Measurements from ENCODE around the gene CELSR1. TPM values are rescaled to one million over a fixed set of nuclear protein-coding genes. Genes with fewer than 3 reads are reported as not detected.

CELSR1 gene
- polyA plus RNA-seq, 4 donors, result 0.27 to 3.0 (median 1.9) TPM; not detected in 1

- DNase-seq, result no peak
- H3K27me3 ChIP-seq (ENCODE audit: control insufficient read depth in 3 of 3, insufficient read depth in 3 of 3, low read length in 3 of 3), result no peaks in the 10 kb centered on the region
- no peak for FAIRE-seq
- H3K9me3 ChIP-seq (ENCODE audit: control insufficient read depth in 2 of 2, insufficient read depth in 1 of 2, low read depth in 1 of 2, low read length in 1 of 2), result no peaks in the 10 kb centered on the region
- no peak overlapping the region for H3K27ac ChIP-seq (ENCODE audit: low read depth in 1 of 3, low read length in 2 of 3)
- peaks cover 0 to 5% (median 0%) of the 10 kb centered on the region in 3 donors for H3K4me1 ChIP-seq (ENCODE audit: control insufficient read depth in 3 of 3, insufficient read depth in 2 of 3, low read depth in 1 of 3, low read length in 2 of 3)
- WGBS, 3 donors, result 91 to 94% (median 92%) methylated on average over 9 of the region's 9 CpGs
- H3K4me3 ChIP-seq (ENCODE audit: low read depth in 1 of 3, low read length in 3 of 3), result no peak overlapping the region
- H3K36me3 ChIP-seq (ENCODE audit: control insufficient read depth in 3 of 3, insufficient read depth in 2 of 3, low read depth in 1 of 3, low read length in 3 of 3), result peaks cover 11 to 37% (median 20%) of the 10 kb centered on the region in 3 donors
Measured at GRCh38 chr22:46337870-46338269, 199.6 kb downstream of the CELSR1 start.

DNA sequence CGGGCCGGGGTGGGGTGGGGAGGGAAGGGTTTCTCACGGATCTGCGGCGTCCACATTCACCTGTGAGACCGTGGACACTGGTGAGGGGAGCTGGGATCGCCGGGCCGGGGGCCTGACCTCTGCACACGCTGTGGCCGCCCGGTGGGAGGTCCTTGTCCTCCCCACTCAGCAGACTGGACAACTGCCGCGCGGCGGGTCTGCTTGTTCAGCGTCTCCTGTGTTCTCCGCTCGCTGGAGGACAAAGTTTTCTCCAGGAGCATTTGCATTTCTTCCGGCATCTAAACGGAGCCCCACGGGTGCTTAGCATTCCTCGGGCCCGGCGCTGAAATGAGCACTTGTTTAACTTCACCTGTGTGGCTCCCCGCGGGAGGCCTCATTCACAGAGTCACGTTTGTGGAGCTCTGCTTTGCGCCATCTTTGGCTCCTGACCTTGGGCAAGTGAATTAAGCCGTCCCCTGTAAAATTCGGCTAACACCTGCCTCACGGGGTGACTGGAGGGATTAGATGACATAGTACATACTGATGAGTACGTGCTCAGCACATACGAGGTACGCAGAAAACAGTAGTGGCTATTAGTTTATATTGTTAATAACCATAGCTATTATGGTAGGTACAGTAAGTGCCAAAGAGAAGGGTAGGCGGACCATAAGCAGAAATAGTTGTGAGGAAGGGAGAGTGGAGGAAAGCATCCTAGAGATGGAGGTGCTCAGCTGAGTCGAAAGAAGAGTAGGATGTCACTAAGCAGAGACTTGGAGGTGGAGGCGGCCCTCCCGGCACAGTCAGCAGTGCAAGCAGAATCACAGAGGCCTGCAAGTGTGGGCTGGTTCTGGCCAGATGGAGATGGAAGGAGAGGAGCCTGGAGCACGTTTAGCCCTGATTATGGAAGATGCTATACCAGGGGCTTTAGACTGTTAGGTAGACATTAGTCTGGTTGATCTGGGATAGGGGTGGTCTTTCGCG is 201.0 kb downstream of the CELSR1 start:
- DNase-seq, result peak; percentile 38 to 57
- Histone ChIP-seq H3K9me3 (ENCODE audit: control insufficient read depth in 2 of 2, insufficient read depth in 1 of 2, low read depth in 1 of 2, low read length in 1 of 2) (no peaks in the 10 kb centered on the region), H3K4me1 (ENCODE audit: control insufficient read depth in 3 of 3, insufficient read depth in 2 of 3, low read depth in 1 of 3, low read length in 2 of 3) (peaks cover 0 to 5% (median 0%) of the 10 kb centered on the region in 3 donors), H3K36me3 (ENCODE audit: control insufficient read depth in 3 of 3, insufficient read depth in 2 of 3, low read depth in 1 of 3, low read length in 3 of 3) (peaks cover 7 to 33% (median 17%) of the 10 kb centered on the region in 3 donors), H3K27ac (ENCODE audit: low read depth in 1 of 3, low read length in 2 of 3) (peak overlapping the region; percentile 9 to 85 (median 81)), H3K4me3 (ENCODE audit: low read depth in 1 of 3, low read length in 3 of 3) (peak overlapping the region; percentile 81 to 95 (median 85)), H3K27me3 (ENCODE audit: control insufficient read depth in 3 of 3, insufficient read depth in 3 of 3, low read length in 3 of 3) (no peaks in the 10 kb centered on the region)
- no peak for FAIRE-seq
- 7 to 10% (median 8%) methylated on average over 34 to 42 of the region's 42 CpGs for WGBS, 3 donors

GRCh38 chr22:46335201-46336118 is 202.0 kb downstream of the CELSR1 start, which contains the start of gene TRMU:
TSS of gene TRMU (plus strand) at chr22:46335714. CDS start at chr22:46335765, 51 bp downstream.
- no peaks in the 10 kb centered on the region for H3K9me3 ChIP-seq (ENCODE audit: control insufficient read depth in 2 of 2, insufficient read depth in 1 of 2, low read depth in 1 of 2, low read length in 1 of 2)
- H3K36me3 ChIP-seq (ENCODE audit: control insufficient read depth in 3 of 3, insufficient read depth in 2 of 3, low read depth in 1 of 3, low read length in 3 of 3), result peaks cover 7 to 39% (median 13%) of the 10 kb centered on the region in 3 donors
- peak within 1 kb of the TSS; percentile 81 to 95 (median 85) for H3K4me3 ChIP-seq (ENCODE audit: low read depth in 1 of 3, low read length in 3 of 3)
- 1% methylated on average over 84 to 93 of the region's 93 CpGs for WGBS, 3 donors
- peak; percentile 79 to 93 for DNase-seq
- no peak for FAIRE-seq
- peak within 1 kb of the TSS; percentile 81 to 91 (median 85) for H3K27ac ChIP-seq (ENCODE audit: low read depth in 1 of 3, low read length in 2 of 3)
- H3K27me3 ChIP-seq (ENCODE audit: control insufficient read depth in 3 of 3, insufficient read depth in 3 of 3, low read length in 3 of 3), result no peaks in the 10 kb centered on the region
- peaks cover 0 to 5% (median 0%) of the 10 kb centered on the region in 3 donors for H3K4me1 ChIP-seq (ENCODE audit: control insufficient read depth in 3 of 3, insufficient read depth in 2 of 3, low read depth in 1 of 3, low read length in 2 of 3)

DNA sequence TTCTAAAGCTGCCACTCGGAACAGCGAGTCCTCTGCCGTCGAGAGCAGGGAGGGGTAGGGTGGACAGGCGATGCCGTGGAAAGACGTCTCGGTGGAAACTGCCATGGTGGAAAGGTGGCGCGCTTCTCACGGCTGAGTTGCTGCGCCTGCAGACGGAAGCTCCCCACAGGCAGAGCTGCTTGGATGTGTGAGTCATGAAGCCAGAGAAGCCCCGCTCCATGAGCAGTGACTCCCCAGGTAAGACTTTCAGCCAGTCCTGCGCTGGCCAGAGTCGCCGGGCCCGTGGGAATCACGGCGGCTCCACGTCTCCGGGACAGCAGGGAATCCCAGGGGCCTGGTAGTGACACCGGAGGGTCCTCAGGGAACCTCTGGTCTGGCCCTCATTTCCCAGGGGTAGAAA is 205.9 kb downstream of the CELSR1 start:
- WGBS, 3 donors, result 96 to 98% (median 97%) methylated on average over 23 of the region's 23 CpGs
- H3K4me1 ChIP-seq (ENCODE audit: control insufficient read depth in 3 of 3, insufficient read depth in 2 of 3, low read depth in 1 of 3, low read length in 2 of 3), result no peaks in the 10 kb centered on the region
- no peak for FAIRE-seq

GRCh38 chr22:46330426-46330825 is 207.0 kb downstream of the CELSR1 start:
- no peaks in the 10 kb centered on the region for H3K4me1 ChIP-seq (ENCODE audit: control insufficient read depth in 3 of 3, insufficient read depth in 2 of 3, low read depth in 1 of 3, low read length in 2 of 3)
- H3K27ac ChIP-seq (ENCODE audit: low read depth in 1 of 3, low read length in 2 of 3), result no peak overlapping the region
- peaks cover 0 to 53% (median 0%) of the 10 kb centered on the region in 3 donors for H3K36me3 ChIP-seq (ENCODE audit: control insufficient read depth in 3 of 3, insufficient read depth in 2 of 3, low read depth in 1 of 3, low read length in 3 of 3)
- 96 to 99% (median 96%) methylated on average over 4 of the region's 4 CpGs for WGBS, 3 donors
- no peaks in the 10 kb centered on the region for H3K9me3 ChIP-seq (ENCODE audit: control insufficient read depth in 2 of 2, insufficient read depth in 1 of 2, low read depth in 1 of 2, low read length in 1 of 2)
- H3K4me3 ChIP-seq (ENCODE audit: low read depth in 1 of 3, low read length in 3 of 3), result no peak overlapping the region
- DNase-seq, result no peak
- H3K27me3 ChIP-seq (ENCODE audit: control insufficient read depth in 3 of 3, insufficient read depth in 3 of 3, low read length in 3 of 3), result no peaks in the 10 kb centered on the region
- FAIRE-seq, result no peak

More for the DNA sequence above, 205.9 kb downstream of the CELSR1 start:
- DNase-seq, result no peak
- Histone ChIP-seq H3K27ac (ENCODE audit: low read depth in 1 of 3, low read length in 2 of 3) (no peak overlapping the region), H3K27me3 (ENCODE audit: control insufficient read depth in 3 of 3, insufficient read depth in 3 of 3, low read length in 3 of 3) (no peaks in the 10 kb centered on the region), H3K36me3 (ENCODE audit: control insufficient read depth in 3 of 3, insufficient read depth in 2 of 3, low read depth in 1 of 3, low read length in 3 of 3) (peaks cover 0 to 43% (median 0%) of the 10 kb centered on the region in 3 donors), H3K9me3 (ENCODE audit: control insufficient read depth in 2 of 2, insufficient read depth in 1 of 2, low read depth in 1 of 2, low read length in 1 of 2) (no peaks in the 10 kb centered on the region), H3K4me3 (ENCODE audit: low read depth in 1 of 3, low read length in 3 of 3) (no peak overlapping the region)

- no peak for FAIRE-seq
- 90 to 92% (median 92%) methylated on average over 8 of the region's 8 CpGs for WGBS, 3 donors
- Histone ChIP-seq H3K27ac (ENCODE audit: low read depth in 1 of 3, low read length in 2 of 3) (no peak overlapping the region), H3K9me3 (ENCODE audit: control insufficient read depth in 2 of 2, insufficient read depth in 1 of 2, low read depth in 1 of 2, low read length in 1 of 2) (no peaks in the 10 kb centered on the region), H3K4me1 (ENCODE audit: control insufficient read depth in 3 of 3, insufficient read depth in 2 of 3, low read depth in 1 of 3, low read length in 2 of 3) (no peaks in the 10 kb centered on the region), H3K27me3 (ENCODE audit: control insufficient read depth in 3 of 3, insufficient read depth in 3 of 3, low read length in 3 of 3) (no peaks in the 10 kb centered on the region), H3K4me3 (ENCODE audit: low read depth in 1 of 3, low read length in 3 of 3) (no peak overlapping the region), H3K36me3 (ENCODE audit: control insufficient read depth in 3 of 3, insufficient read depth in 2 of 3, low read depth in 1 of 3, low read length in 3 of 3) (peaks cover 0 to 58% (median 0%) of the 10 kb centered on the region in 3 donors)
- no peak for DNase-seq
Measured at GRCh38 chr22:46329616-46330015, 207.8 kb downstream of the CELSR1 start.

DNA sequence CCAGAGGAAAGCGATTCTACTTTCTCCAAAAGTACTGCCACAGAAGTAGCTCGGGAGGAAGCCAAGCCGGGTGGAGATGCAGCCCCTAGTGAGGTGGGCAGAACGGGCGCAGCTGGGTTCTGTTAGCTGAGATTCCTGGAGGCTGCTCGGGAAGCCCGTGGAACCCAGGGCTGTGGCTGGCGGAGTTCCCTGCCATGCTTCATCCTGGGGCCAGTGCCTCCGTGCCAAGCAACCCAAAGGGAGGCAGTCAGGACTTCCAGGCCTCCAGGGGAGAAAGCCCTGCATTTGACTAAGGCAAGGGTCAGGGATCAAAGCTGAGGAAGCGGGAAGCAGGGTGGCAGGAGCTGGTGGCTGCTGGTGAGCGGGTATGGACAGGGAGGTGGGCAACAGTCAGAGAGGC is 208.6 kb downstream of the CELSR1 start:
- peaks cover 0 to 63% (median 0%) of the 10 kb centered on the region in 3 donors for H3K36me3 ChIP-seq (ENCODE audit: control insufficient read depth in 3 of 3, insufficient read depth in 2 of 3, low read depth in 1 of 3, low read length in 3 of 3)
- WGBS, 3 donors, result 96 to 97% (median 96%) methylated on average over 10 to 11 of the region's 11 CpGs
- DNase-seq (no peak), FAIRE-seq (no peak)
- no peaks in the 10 kb centered on the region for H3K4me1 ChIP-seq (ENCODE audit: control insufficient read depth in 3 of 3, insufficient read depth in 2 of 3, low read depth in 1 of 3, low read length in 2 of 3)
- H3K27ac ChIP-seq (ENCODE audit: low read depth in 1 of 3, low read length in 2 of 3), result no peak overlapping the region
- H3K27me3 ChIP-seq (ENCODE audit: control insufficient read depth in 3 of 3, insufficient read depth in 3 of 3, low read length in 3 of 3), result no peaks in the 10 kb centered on the region
- H3K9me3 ChIP-seq (ENCODE audit: control insufficient read depth in 2 of 2, insufficient read depth in 1 of 2, low read depth in 1 of 2, low read length in 1 of 2), result no peaks in the 10 kb centered on the region
- no peak overlapping the region for H3K4me3 ChIP-seq (ENCODE audit: low read depth in 1 of 3, low read length in 3 of 3)

All from small intestine (tissue), 7 donors.